Brain microvascular endothelial cell (primary cell): ENCODE results near the gene CLMN.

ENCODE experiments used
- DNase-seq: peaks from one replicate; pipeline ENCODE4 v3.0.0-alpha.2; 2020
- H3K27ac ChIP-seq: fragments of 250-450 bp; sonication (Bioruptor Pico); 2 replicates; pipeline ENCODE4 v1.5.1; 2020; ENCODE audit warnings: mild to moderate bottlenecking, moderate library complexity
- H3K27me3 ChIP-seq: fragments of 250-450 bp; sonication (Bioruptor Pico); replicated peaks from 2 replicates; pipeline ENCODE4 v1.5.1; 2020; ENCODE audit warnings: mild to moderate bottlenecking
- H3K36me3 ChIP-seq: fragments of 250-450 bp; sonication (Bioruptor Pico); replicated peaks from 2 replicates; pipeline ENCODE4 v1.5.1; 2020; ENCODE audit warnings: mild to moderate bottlenecking
- H3K4me3 ChIP-seq: 2 replicates; pipeline ENCODE4 v1.5.1; 2011; ENCODE audit warnings: low read depth, mild to moderate bottlenecking, control low read depth, low read length, moderate library complexity
- in situ Hi-C: cut with HindIII; loops from 2 replicates; pipeline ENCODE4 v1.10.0; 2017; ENCODE audit warnings: low sequenced_read_pairs, low pct_ligation_motif_present
- TF ChIP-seq, protein P1 (sequence below): IDR thresholded peaks from 2 replicates; pipeline ENCODE4 v1.5.1; 2011; ENCODE audit warnings: low read depth, mild to moderate bottlenecking, moderate library complexity, low read length, control low read depth, inconsistent platforms; ENCODE audit errors: missing control alignments

Gene CLMN

DNA sequence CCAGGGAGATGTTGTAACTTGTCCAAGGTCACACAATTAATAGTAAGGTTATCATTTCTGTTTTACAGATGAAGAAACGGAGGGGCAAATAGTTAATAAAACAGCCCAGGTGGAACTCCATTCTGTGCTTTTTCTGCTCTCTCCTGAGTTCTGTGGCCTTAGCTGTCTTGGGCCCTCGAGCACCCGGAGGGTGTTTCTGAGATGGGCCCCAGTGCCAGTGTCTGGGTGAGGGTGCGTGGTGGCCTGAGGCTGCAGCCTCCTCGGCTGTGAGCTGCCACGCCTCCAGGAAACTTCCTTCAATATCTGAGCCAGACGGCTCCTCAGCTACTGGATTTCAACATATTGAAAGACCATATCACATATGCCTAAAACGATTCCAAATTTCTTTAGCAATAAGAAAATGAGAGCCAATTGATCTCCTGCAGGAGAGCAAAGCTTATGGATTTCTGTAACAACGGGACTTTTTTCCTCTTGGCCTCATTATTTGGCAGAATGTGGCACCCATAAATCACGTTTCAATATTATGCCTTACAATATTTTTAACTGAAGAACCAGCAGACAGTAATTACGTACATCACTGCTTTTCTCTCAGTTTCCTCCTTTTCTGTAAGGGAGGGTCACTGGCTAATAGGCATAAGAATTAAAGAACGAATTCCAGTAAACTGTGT lies 87.6 kb downstream of the CLMN start:
- no peak overlapping the region for H3K4me3 ChIP-seq
- no peak overlapping the region for H3K27ac ChIP-seq
- no peak for DNase-seq
- in situ Hi-C loops = no loop called here
- H3K36me3 ChIP-seq = no peaks in the 10 kb centered on the region
- TF ChIP-seq, protein P1, sequence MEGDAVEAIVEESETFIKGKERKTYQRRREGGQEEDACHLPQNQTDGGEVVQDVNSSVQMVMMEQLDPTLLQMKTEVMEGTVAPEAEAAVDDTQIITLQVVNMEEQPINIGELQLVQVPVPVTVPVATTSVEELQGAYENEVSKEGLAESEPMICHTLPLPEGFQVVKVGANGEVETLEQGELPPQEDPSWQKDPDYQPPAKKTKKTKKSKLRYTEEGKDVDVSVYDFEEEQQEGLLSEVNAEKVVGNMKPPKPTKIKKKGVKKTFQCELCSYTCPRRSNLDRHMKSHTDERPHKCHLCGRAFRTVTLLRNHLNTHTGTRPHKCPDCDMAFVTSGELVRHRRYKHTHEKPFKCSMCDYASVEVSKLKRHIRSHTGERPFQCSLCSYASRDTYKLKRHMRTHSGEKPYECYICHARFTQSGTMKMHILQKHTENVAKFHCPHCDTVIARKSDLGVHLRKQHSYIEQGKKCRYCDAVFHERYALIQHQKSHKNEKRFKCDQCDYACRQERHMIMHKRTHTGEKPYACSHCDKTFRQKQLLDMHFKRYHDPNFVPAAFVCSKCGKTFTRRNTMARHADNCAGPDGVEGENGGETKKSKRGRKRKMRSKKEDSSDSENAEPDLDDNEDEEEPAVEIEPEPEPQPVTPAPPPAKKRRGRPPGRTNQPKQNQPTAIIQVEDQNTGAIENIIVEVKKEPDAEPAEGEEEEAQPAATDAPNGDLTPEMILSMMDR = no peak
- H3K27me3 ChIP-seq = no peaks in the 10 kb centered on the region

DNA sequence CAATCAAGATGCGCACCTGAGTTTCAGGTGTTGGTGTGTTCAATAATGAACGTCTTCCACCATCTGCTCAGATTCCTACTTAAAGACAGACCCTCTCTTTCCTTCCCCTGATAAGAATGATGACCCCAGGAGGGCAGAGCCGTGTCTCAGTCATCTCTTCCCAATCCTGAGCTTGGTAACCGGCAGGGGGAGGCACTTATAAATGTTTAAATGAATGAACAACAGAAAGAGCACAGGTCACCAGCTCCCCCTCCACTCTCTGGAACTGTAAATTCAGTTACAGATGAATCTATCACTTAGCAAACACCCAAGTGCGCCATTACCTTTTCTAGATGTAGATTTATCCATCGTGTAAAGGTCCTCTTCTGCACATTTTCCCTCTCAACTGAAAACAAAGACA lies 90.0 kb downstream of the CLMN start:
- TF ChIP-seq, protein P1 = peak; percentile 11
- in situ Hi-C loops = no loop called here
- no peak overlapping the region for H3K4me3 ChIP-seq
- no peak for DNase-seq
- H3K36me3 ChIP-seq = no peaks in the 10 kb centered on the region
- H3K27me3 ChIP-seq = no peaks in the 10 kb centered on the region
- no peak overlapping the region for H3K27ac ChIP-seq

DNA sequence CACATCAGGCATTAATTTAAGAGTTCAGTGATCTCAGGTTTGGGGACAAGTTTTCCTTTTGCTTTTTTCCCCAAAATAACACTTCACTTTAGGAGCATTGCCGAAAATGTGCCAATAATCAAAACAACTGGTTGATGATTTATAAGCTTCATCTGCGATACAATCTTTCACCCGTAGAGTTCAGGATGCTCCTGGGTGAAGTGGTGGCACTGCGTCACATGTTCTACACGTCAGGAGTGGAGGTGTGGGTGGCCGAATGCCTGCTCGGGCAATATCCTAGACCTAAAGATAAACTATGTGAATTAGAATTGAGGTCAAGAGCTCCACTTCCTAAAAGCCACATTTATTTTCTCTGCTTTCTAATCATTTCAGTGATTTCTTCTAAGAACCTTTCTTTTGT lies 91.5 kb downstream of the CLMN start:
- no peaks in the 10 kb centered on the region for H3K36me3 ChIP-seq
- DNase-seq = no peak
- in situ Hi-C loops = no loop called here
- H3K27me3 ChIP-seq = no peaks in the 10 kb centered on the region
- H3K27ac ChIP-seq = no peak overlapping the region
- H3K4me3 ChIP-seq = no peak overlapping the region
- TF ChIP-seq, protein P1 = no peak

GRCh38 chr14:95227279-95227860 lies 92.3 kb downstream of the CLMN start:
- peak; percentile 63 for DNase-seq
- in situ Hi-C loops = no loop called here
- Histone ChIP-seq H3K27ac (peak overlapping the region; percentile 18), H3K4me3 (peak overlapping the region; percentile 10), H3K27me3 (no peaks in the 10 kb centered on the region), H3K36me3 (no peaks in the 10 kb centered on the region)
- TF ChIP-seq, protein P1 = no peak

DNA sequence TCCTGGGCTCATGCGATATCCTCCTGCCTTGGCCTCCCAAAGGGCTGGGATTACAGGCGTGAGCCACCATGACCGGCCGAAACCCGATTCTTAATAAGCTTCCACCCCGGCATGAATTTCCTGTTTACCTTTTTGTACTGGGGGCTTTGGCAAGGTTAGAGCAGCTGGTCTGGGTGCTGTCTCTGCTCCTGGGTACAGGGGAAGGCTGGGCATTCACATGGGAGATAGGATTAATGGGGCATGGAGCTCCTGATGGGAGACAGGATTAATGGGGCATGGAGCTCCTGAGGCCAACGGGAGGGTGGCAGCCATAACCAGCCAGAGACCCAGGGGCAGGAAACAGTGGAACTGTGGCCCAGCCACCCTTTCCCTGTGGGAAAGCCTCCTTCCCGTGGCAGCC lies 92.9 kb downstream of the CLMN start:
- H3K27ac ChIP-seq = no peak overlapping the region
- TF ChIP-seq, protein P1 = no peak
- no peaks in the 10 kb centered on the region for H3K36me3 ChIP-seq
- H3K4me3 ChIP-seq = no peak overlapping the region
- DNase-seq = no peak
- no peaks in the 10 kb centered on the region for H3K27me3 ChIP-seq
- in situ Hi-C loops = no loop called here
